Left ventricle myocardium superior (tissue), 1 donor: Measurements from ENCODE around the gene TCF3. TPM values are rescaled to one million over a fixed set of nuclear protein-coding genes. Genes with fewer than 3 reads are reported as not detected.
"Not testable (repeated sequence)": the region's sequence is repeated elsewhere in the genome, so short reads cannot be mapped to it uniquely, and the experiment has no call there.

Source experiments
- ATAC-seq: fragments of 200-7000 bp; cut with Tn5 transposase; one replicate; pipeline ENCODE4 v1.9.1; 2020; ENCODE audit warnings: mild to moderate bottlenecking, moderate library complexity
- DNase-seq: peaks from one replicate; pipeline ENCODE4 v3.0.0-alpha.2; 2020
- intact Hi-C: fragments of 100-400 bp; cut with micrococcal nuclease; formaldehyde crosslinking; loops from one replicate; pipeline ENCODE4 v1.11.0; 2022
- long read RNA-seq: library from polyadenylated mRNA; unstranded; transcript quantifications from one replicate; pipeline ENCODE4 v2.0.0, GENCODE V29; 2021
- total RNA-seq: library from RNA; stranded (reverse); fragmentation: NEBNext Ultra II Directional; extraction: Animal tissue kit (Norgen Biotek cat#: 25700); gene quantifications from one replicate; pipeline ENCODE4 v1.2.1, GENCODE V29; 2021
- donor health status: DM: no; HTN: yes; CAD: no; lungs with severe emphysema.

Gene TCF3
- total RNA-seq: 20.7 TPM
- long read RNA-seq, partial matches to known transcripts: 15 of 24 reads
- long read RNA-seq, other reads (novel, unspliced or antisense): 8 of 24 reads

DNA sequence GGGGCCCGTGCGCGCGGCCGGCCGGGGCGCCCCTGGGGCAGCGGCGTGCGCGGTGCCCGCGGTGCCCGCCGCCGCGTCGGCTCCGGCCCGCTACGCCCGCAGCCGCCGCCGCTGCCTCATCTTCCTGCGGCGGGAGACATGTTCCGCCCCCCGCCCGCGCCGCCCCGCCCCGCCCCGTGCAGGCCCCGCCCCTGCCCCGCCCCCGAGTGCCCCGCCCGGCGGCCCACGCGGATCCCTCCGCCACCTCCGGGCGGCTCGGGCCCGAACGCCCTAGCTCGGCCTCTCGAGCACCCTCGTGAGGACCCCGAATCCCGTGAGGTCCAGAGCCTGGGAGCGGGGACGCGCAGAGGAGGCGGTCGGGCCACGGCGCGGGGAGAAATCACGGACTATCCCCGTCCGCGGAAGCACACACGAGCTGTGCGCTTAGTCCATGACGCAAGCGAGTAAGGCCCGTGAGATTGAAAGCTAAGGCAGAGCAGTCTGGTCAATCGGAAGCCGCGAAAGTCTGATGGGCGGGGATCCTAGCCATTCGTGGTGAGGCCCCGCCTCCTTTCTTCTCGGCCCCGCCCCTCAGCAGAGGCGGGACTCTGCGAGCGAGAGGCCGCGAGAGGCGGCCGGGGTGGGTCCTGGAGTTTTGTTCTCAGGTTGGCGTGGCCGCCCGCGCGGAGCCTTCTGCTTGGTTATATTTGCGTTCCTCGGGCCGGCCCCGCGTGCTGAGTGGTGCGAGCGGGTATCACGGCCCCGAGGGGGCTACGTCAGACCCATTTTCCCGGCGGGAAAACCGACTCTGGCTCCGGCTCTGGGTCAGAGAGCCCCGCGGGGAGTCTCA, at the start of gene TCF3:
Gene TCF3, minus strand, starts transcription at position 145 of the 829 bp plus-strand sequence. CDS start 2,367 bp downstream, outside the sequence.
- intact Hi-C loops: no loop called here
- peak; percentile 99 for DNase-seq
- ATAC-seq: peak; percentile 98

DNA sequence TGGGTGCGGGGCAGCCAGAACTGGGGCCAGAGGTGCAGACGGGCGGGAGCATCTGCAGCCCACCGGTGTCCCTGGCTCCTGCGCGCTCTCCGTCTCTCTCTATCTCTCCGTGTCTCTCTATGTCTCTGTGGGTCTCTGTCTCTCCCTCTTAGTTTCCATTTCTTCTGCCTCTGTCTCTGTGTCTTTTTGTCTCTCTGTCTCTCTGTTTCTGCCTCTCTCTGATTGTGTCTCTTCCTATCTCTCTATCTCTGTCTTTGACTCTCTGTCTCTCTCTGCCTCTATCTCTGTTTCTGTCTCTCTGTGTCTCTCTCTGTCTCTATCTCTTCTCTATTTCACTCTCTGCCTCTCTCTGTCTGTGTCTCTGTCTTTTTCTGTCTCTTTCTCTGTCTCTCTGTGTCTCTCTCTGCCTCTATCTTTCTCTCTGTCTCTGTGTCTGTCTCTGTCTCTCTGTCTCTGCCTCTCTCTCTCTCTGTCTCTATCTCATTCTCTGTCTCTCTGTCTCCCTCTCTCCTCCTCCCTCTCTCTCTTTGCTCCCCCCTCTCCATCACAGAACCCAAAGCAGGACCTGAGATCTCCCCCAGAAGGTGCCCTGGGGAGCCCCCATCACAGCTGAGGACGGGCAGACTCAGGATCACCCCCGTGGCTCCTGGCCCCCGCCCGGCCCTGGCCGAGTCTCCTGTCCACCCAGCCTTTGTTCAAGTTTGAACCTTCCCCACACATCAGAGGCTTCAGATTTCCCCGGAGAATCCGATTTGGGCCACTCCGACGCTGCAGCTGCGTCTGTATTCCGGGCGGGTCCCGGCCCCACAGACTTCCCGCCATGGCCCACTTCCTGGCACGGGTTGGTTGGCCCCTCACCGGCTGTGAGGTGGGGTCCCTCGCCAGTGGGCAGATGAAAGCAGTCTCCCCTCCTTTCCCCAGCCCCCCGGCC, 48.6 kb upstream of the TCF3 start:
- ATAC-seq: no peak
- intact Hi-C loops: no loop called here
- no peak for DNase-seq

GRCh38 chr19:1699998-1700732, 47.8 kb upstream of the TCF3 start:
- no peak for DNase-seq
- intact Hi-C loops: no loop called here
- no peak for ATAC-seq

- intact Hi-C loops: no loop called here
- DNase-seq: no peak
- no peak for ATAC-seq
Measured at GRCh38 chr19:1699386-1699785, 47.0 kb upstream of the TCF3 start.

DNA sequence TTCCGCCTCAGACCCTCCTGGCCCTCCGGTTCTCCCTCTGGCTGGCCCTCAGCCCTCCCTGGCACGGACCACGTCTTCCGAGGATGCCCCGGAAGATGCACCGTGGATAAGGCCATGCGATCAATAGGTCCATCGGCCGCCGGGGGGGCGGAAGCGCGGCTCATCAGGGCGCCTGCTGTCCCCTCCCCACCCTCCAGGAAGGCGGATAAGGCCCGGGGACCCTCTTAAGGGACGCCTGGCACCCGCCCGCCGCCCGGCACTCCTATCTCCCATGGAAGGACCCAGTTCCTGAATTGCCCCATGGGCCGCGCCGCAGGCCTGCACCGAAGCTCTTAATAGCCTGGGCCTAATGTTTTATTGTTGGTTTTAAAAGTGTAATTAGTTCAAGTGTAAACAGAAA, 46.2 kb upstream of the TCF3 start:
- DNase-seq: no peak
- ATAC-seq: no peak
- intact Hi-C loops: no loop called here

DNA sequence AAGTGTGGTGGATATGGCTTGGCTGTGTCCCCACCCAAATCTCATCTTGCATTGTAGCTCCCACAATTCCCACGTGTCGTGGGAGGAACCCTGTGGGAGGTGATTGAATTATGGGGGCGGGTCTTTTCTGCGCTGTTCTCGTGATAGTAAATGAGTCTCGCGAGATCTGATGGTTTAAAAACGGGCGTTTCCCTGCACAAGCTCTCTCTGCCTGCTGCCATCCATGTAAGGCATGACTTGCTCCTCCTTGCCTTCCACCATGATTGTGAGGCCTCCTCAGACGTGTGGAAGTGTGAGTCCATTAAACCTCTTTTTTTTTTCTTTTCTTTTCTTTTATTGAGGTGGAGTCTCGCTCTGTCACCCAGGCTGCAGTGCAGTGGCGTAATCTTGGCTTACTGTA, 43.1 kb upstream of the TCF3 start:
- ATAC-seq, intact Hi-C loops, DNase-seq: not testable (repeated sequence)

DNA sequence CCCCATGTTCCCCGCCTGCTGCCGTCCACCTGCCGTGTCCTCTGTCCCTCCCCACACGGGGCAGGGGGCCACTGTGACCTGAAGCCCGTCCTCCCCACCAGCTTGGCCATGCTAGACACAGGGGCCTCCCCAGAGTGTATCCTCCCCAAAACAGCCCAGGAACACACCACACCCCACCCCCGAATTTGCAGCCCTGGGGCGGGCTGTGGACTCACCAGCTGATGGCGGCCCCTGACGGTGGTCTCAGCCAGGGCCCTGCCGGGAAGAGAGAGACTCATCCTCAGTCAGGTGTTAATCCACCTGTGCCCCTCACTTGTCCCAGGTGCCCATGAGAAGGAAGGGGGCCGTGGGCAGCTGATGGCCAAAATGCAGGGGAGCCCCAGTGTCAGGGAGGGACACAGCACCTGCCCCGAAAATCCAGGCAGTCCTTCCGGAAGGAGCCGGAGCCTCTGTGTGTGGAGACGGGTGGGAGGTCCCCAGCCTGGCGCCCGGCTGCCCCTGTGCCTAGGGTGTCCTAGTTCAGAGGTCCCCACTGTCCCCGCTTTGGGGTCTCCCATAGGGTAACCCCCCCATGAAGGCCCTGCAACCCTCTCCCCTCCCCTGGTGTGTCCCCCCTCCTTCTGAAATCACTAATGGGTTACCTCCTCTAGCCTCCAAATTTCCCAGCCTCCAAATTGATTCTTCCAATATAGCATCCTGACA, 39.3 kb upstream of the TCF3 start:
- DNase-seq (no peak), ATAC-seq (no peak)
- intact Hi-C loops: no loop called here

DNA sequence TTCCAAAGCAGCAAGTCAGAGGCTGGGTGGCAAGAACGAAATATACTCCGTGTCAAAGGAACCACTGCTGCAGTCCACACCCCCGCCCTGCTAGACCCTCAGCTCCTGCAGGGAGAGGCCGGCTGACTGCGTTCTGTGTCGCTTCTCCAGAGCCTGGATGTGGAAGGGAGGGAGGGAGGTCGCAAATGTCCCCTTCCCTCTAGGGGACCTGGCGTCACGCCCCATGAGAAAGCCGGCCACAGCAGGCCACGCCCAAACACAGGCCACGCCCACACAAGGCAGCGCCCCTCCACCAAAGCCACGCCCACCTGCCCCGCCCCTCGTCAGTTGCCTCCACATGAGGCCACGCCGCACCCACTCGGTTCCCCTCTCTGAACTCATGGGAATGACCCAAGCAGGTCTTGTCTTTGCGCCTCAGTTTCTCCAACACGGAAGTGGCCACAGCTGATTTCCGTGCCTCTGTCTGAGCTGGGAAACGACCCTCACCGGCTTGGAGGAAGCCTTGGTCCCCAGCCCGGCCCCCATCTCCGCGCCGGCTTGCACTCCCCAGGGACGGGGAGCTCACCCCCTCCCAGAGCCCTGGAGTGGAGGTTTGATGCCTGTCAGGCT, 38.4 kb upstream of the TCF3 start:
- intact Hi-C loops: no loop called here
- DNase-seq: peak; percentile 63

GRCh38 chr19:1685785-1686184, 33.4 kb upstream of the TCF3 start:
- DNase-seq, ATAC-seq, intact Hi-C loops: not testable (repeated sequence)

More for the DNA sequence above, 38.4 kb upstream of the TCF3 start:
- ATAC-seq: peak; percentile 27

- DNase-seq: no peak
Measured at GRCh38 chr19:1685046-1685445, 32.6 kb upstream of the TCF3 start.

DNA sequence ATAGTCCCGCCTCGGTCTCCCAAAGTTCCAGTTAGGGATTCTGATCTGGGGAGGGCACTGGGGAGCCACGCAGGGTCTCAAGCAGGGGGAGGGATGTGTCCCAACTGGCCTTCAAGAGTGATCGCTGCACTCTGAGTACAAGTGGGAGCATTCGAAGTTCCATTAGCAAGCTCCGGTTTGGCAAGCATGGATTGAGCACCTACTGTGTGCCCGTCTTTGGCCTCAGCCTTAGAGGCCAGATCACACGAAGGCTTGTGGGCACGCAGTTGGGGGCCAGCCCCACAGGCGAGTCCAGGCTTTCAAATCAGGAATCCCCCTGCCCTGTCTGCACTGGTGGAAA, 32.1 kb upstream of the TCF3 start:
- DNase-seq (no peak), ATAC-seq (no peak)
- intact Hi-C loops: no loop called here

More at GRCh38 chr19:1685046-1685445, 32.6 kb upstream of the TCF3 start:
- intact Hi-C loops: no loop called here
- no peak for ATAC-seq

GRCh38 chr19:1683869-1684572, 31.6 kb upstream of the TCF3 start:
- intact Hi-C loops: no loop called here
- no peak for DNase-seq
- no peak for ATAC-seq

GRCh38 chr19:1680976-1681375, 28.6 kb upstream of the TCF3 start:
- ATAC-seq (no peak), DNase-seq (no peak)
- intact Hi-C loops: no loop called here

GRCh38 chr19:1678073-1678472, 25.7 kb upstream of the TCF3 start:
- intact Hi-C loops: no loop called here
- no peak for ATAC-seq

DNA sequence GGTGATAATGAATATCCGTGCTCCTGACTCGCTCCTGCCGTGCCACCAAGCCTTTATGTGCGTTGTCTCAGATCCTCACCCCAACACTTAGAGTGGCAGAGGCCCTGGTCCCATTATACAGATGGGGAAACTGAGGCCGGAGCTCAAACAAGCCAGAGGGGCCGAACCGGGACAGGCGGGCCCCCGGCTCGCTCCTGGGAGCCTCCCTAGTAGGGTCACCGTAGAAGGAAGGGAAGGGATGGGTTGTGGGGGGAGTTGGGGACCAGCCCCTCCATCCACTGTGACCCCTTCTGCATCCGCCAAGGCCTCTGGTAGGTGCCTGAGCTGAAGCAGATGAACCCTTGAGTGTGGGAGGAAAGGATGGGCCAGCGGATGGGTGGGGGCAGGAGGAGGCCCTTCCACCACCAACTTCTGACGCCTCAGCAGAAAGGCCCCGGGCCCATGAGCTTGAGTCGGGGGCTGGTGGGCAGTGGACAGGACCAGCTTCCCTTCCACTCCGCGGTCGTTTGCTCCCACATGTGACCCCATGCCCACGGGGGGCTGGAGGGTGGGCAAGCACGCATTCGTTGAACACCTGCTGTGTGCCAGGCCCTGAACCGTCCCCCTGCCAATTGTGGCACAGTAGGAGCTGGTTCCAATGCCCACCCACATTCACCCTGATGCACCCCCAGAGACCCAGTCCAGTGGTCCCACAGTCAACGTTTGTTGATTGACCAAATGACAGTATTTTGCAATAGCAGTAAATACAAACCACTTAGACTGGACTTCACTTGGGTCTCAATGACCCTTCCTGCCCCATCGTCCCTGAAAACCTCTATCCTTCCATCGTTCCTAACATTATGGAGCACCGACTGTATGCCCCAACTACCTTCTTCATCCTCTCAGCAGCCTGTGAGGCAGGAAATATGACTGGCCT, 24.2 kb upstream of the TCF3 start:
- no peak for DNase-seq
- no peak for ATAC-seq
- intact Hi-C loops: no loop called here

More at GRCh38 chr19:1678073-1678472, 25.7 kb upstream of the TCF3 start:
- DNase-seq: no peak

GRCh38 chr19:1675633-1676350, 23.4 kb upstream of the TCF3 start:
- no peak for DNase-seq
- intact Hi-C loops: no loop called here
- ATAC-seq: no peak
